HepG2 (cell line): ENCODE measurements around the gene MIA. TPM values are rescaled to one million over a fixed set of nuclear protein-coding genes. Genes with fewer than 3 reads are reported as not detected.

ENCODE experiments used
- ATAC-seq: fragments of 200-7000 bp; cut with Tn5 transposase; 3 replicates; pipeline ENCODE4 v1.9.1; 2020; ENCODE audit warnings: mild to moderate bottlenecking, moderate library complexity
- BruUV-seq: library from RNA; stranded (reverse); fragments of 400-500 nt; replicated peaks from 2 replicates; lab custom pipeline; 2021; lab: Mats Ljungman, UMichigan
- CTCF ChIA-PET: fragments of 300-600 bp; formaldehyde crosslinking; extraction: SDS; loops from one replicate; lab custom pipeline; 2021; ENCODE audit warnings: low total read pairs, inconsistent platforms, low intra/inter-chr PET ratio; lab: Yijun Ruan, JAX
- POLR2A ChIA-PET: fragments of 350-600 bp; sonication (Branson Sonifier 250); formaldehyde crosslinking; loops from one replicate; lab custom pipeline; 2020; ENCODE audit warnings: antibody characterized with exemption, inconsistent platforms; lab: Yijun Ruan, JAX
- DNase-seq: peaks from one replicate; pipeline ENCODE4 v3.0.0-alpha.2; 2015; ENCODE audit warnings: low spot score
- FAIRE-seq: peaks from 3 replicates; lab custom pipeline; 2011; peaks lifted over from hg19 to GRCh38; lab: Jason Lieb, UNC
- H2AFZ ChIP-seq: one replicate; pipeline ENCODE4 v1.6.1; 2011; ENCODE audit warnings: low read length, inconsistent platforms
- H3K27ac ChIP-seq: fragments of 300-600 bp; 3 replicates; pipeline ENCODE4 v1.8.0; 2011; ENCODE audit warnings: mixed run types, mild to moderate bottlenecking, mixed read lengths, low read length, inconsistent platforms; ENCODE audit not compliant: insufficient read depth; ENCODE audit errors: extremely low read length
- H3K27me3 ChIP-seq, 2 experiments: fragments of 200-600 bp in 1 of 2; 2 replicates in 1 of 2; 3 replicates in 1 of 2; pipeline versions ENCODE4 v1.6.0 to v1.8.0; 2011; ENCODE audit warnings: low read length in 2 of 2, mild to moderate bottlenecking in 2 of 2, moderate library complexity in 2 of 2, inconsistent platforms in 1 of 2; ENCODE audit not compliant: insufficient read depth in 2 of 2, control insufficient read depth in 1 of 2
- H3K36me3 ChIP-seq, 2 experiments: fragments of 200-600 bp in 1 of 2; replicated peaks in 1 of 2; 2 replicates in 1 of 2; 3 replicates in 1 of 2; pipeline versions ENCODE4 v1.5.1 to v1.8.0; 2011; ENCODE audit warnings: low read length in 2 of 2, inconsistent platforms in 1 of 2; ENCODE audit not compliant: insufficient read depth in 2 of 2, control insufficient read depth in 1 of 2
- H3K4me1 ChIP-seq: 2 replicates; pipeline ENCODE4 v1.5.1; 2012; ENCODE audit warnings: low read length, inconsistent platforms; ENCODE audit not compliant: insufficient read depth
- H3K4me2 ChIP-seq: 2 replicates; pipeline ENCODE4 v1.6.0; 2011; ENCODE audit warnings: low read depth, low read length, inconsistent platforms
- H3K4me3 ChIP-seq, 3 experiments: fragments of 200-600 bp in 1 of 3; sonication (generic), shearing (Covaris generic) in 1 of 3; replicated peaks in 1 of 3; 2 replicates each; pipeline ENCODE4 v1.5.1; 2011 to 2016; ENCODE audit warnings: low read length in 3 of 3, inconsistent platforms in 2 of 3, low read depth in 2 of 3, mild to moderate bottlenecking in 2 of 3, control low read depth in 1 of 3, mixed read lengths in 1 of 3; ENCODE audit not compliant: insufficient read depth in 1 of 3
- H3K79me2 ChIP-seq: one replicate; pipeline ENCODE4 v1.6.1; 2011; ENCODE audit warnings: low read length, inconsistent platforms; ENCODE audit not compliant: insufficient read depth
- H3K9ac ChIP-seq: 2 replicates; pipeline ENCODE4 v1.6.0; 2011; ENCODE audit warnings: mild to moderate bottlenecking, low read depth, low read length, inconsistent platforms; ENCODE audit not compliant: insufficient read depth
- H3K9me3 ChIP-seq: 2 replicates; pipeline ENCODE4 v1.5.1; 2012; ENCODE audit warnings: mild to moderate bottlenecking, low read length
- H4K20me1 ChIP-seq: 2 replicates; pipeline ENCODE4 v1.6.0; 2011; ENCODE audit warnings: inconsistent platforms, mild to moderate bottlenecking, low read length, moderate library complexity; ENCODE audit not compliant: insufficient read depth
- ESRRA ChIP-seq: sonication (generic); formaldehyde crosslinking; IDR thresholded peaks from 2 replicates; pipeline ENCODE4 v1.5.1; 2020; ENCODE audit warnings: mild to moderate bottlenecking, low read depth, missing genetic modification reagents
- EZH2 ChIP-seq: conservative IDR thresholded peaks from 2 replicates; pipeline ENCODE4 v1.6.1; 2012; ENCODE audit warnings: mild to moderate bottlenecking, low read depth, low read length, moderate library complexity
- FOXP1 ChIP-seq, 2 experiments: fragments of 450-650 bp in 1 of 2; IDR thresholded peaks; 2 replicates each; pipeline ENCODE4 v1.6.1; 2017 to 2018; ENCODE audit warnings: antibody characterized with exemption in 1 of 2
- HDAC2 ChIP-seq: sonication (generic); formaldehyde crosslinking; IDR thresholded peaks from 2 replicates; pipeline ENCODE4 v1.4.0; 2020; ENCODE audit warnings: missing genetic modification reagents
- HOXD1 ChIP-seq: sonication (generic); formaldehyde crosslinking; IDR thresholded peaks from 2 replicates; pipeline ENCODE4 v1.5.0; 2020; ENCODE audit warnings: missing genetic modification reagents
- NFIB ChIP-seq: sonication (generic); formaldehyde crosslinking; IDR thresholded peaks from 2 replicates; pipeline ENCODE4 v1.9.0; 2021; ENCODE audit warnings: missing genetic modification reagents, mild to moderate bottlenecking, borderline replicate concordance
- NFYC ChIP-seq: IDR thresholded peaks from 2 replicates; pipeline ENCODE4 v1.6.1; 2016; ENCODE audit warnings: missing genetic modification reagents, missing compliant biosample characterization
- SMARCC2 ChIP-seq: fragments of 450-650 bp; IDR thresholded peaks from 2 replicates; pipeline ENCODE4 v1.6.1; 2017; ENCODE audit warnings: antibody characterized with exemption, mild to moderate bottlenecking
- SRF ChIP-seq: IDR thresholded peaks from 2 replicates; pipeline ENCODE4 v1.6.1; 2011; ENCODE audit warnings: mild to moderate bottlenecking, low read depth, low read length, moderate library complexity
- ZFP37 ChIP-seq: sonication (generic); formaldehyde crosslinking; IDR thresholded peaks from 2 replicates; pipeline ENCODE4 v1.4.0; 2020; ENCODE audit warnings: missing genetic modification reagents, borderline replicate concordance
- ZNF225 ChIP-seq: sonication (generic); formaldehyde crosslinking; IDR thresholded peaks from 2 replicates; pipeline ENCODE4 v1.4.0; 2020; ENCODE audit warnings: mild to moderate bottlenecking, missing genetic modification reagents
- ZNF232 ChIP-seq: sonication (generic); formaldehyde crosslinking; IDR thresholded peaks from 2 replicates; pipeline ENCODE4 v1.4.0; 2020; ENCODE audit warnings: missing genetic modification reagents, borderline replicate concordance
- ZNF24 ChIP-seq: fragments of 450-650 bp; IDR thresholded peaks from 2 replicates; pipeline ENCODE4 v1.6.1; 2017; ENCODE audit warnings: antibody characterized with exemption, mild to moderate bottlenecking
- ZNF674 ChIP-seq: sonication (generic); formaldehyde crosslinking; IDR thresholded peaks from 2 replicates; pipeline ENCODE4 v1.5.0; 2020; ENCODE audit warnings: low read depth, mild to moderate bottlenecking, missing genetic modification reagents
- ZNF850 ChIP-seq: sonication (generic); formaldehyde crosslinking; conservative IDR thresholded peaks from 2 replicates; pipeline ENCODE4 v1.9.0; 2021; ENCODE audit warnings: mild to moderate bottlenecking, missing genetic modification reagents
- WGBS: methylation state at CpG from one replicate; pipeline ENCODE4 v1.1.6; 2017; ENCODE audit warnings: low lambda C conversion rate; 5-methylcytosine and 5-hydroxymethylcytosine counted together
- in situ Hi-C: cut with HindIII; loops from 2 replicates; pipeline ENCODE4 v1.10.0; 2017; ENCODE audit warnings: low pct_unique_long_range_greater_than_20kb; ENCODE audit not compliant: extremely low pct_ligation_motif_present
- intact Hi-C: fragments of 100-400 bp; cut with micrococcal nuclease; formaldehyde crosslinking; loops from one replicate; pipeline ENCODE4 v1.10.0; 2022; ENCODE audit not compliant: unreplicated experiment
- polyA plus RNA-seq, 8 experiments: library from polyadenylated mRNA; depleted of rRNA in 3 of 8; stranded (reverse) in 7 of 8; unstranded in 1 of 8; fragments of >200 nt; fragmentation: Illumina TruSeq in 4 of 8; extraction: Trizol in 4 of 8; gene quantifications; 2 replicates each; pipeline versions ENCODE4 v1.2.1 to v1.2.3, GENCODE V29; 2011 to 2016; ENCODE audit warnings: low read depth in 4 of 8, missing spikeins in 1 of 8, mixed read lengths in 1 of 8; ENCODE audit not compliant: insufficient read depth in 1 of 8
- total RNA-seq, 5 experiments: library from RNA; depleted of rRNA; stranded (reverse); fragments of >200 nt; fragmentation: Illumina TruSeq; extraction: Trizol; gene quantifications; 2 replicates each; pipeline ENCODE4 v1.2.3, GENCODE V29; 2016; ENCODE audit warnings: low read depth in 1 of 5
- TF ChIP-seq, protein P1 (sequence below): sonication (generic); IDR thresholded peaks from 2 replicates; pipeline ENCODE4 v1.6.1; 2016; ENCODE audit warnings: low read depth, borderline replicate concordance
- TF ChIP-seq, protein P2 (sequence below): sonication (generic); formaldehyde crosslinking; IDR thresholded peaks from 2 replicates; pipeline ENCODE4 v1.4.0; 2020; ENCODE audit warnings: mild to moderate bottlenecking, missing genetic modification reagents
- TF ChIP-seq, protein P3 (sequence below): IDR thresholded peaks from 2 replicates; pipeline ENCODE4 v1.6.1; 2016; ENCODE audit warnings: low read depth
- TF ChIP-seq, protein P4 (sequence below): sonication (generic); formaldehyde crosslinking; IDR thresholded peaks from 2 replicates; pipeline ENCODE4 v1.4.0; 2020; ENCODE audit warnings: mild to moderate bottlenecking, missing genetic modification reagents, borderline replicate concordance

MIA gene
- total and polyA plus RNA-seq, 2 of the 13 experiments (the other 11 are each of a cell fraction or from before 2014, with no cell fraction given) = 0.61 TPM; not detected in 1

DNA sequence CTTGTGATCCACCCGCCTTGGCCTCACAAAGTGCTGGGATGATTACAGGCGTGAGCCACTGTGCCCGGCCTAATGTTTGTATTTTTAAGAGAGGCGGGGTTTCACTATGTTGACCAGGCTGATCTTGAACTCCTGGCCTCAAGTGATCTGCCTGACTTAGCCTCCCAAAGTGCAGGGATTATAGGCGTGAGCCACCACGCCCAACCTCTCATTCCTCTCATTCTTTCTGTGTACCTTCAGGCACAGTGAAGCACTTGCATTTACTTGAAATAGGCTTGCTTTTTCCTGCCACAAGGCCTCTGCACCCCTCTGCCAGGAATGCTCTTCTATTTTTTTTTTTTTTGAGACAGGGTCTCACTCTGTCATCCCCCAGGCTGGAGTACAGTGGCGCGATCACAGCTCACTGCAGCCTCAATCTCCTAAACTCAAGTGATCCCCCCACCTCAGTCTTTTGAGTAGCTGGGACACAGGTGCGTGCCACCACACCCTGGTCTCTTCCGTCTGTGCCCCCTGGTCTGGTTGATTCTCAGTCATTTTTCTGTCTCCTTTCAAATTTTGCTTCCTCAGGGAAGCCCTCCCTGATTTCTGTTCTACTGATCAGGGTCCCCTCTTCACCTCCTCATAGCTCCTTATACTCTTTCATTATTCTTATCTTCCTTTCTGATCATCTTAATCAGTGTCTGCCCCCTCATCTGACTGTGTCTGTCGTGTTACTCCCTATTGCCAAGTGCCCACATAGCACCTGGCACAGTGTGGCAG lies 40.1 kb upstream of the MIA start (continued):
- TF ChIP-seq ZNF24 = no peak
- TF ChIP-seq, protein P1, sequence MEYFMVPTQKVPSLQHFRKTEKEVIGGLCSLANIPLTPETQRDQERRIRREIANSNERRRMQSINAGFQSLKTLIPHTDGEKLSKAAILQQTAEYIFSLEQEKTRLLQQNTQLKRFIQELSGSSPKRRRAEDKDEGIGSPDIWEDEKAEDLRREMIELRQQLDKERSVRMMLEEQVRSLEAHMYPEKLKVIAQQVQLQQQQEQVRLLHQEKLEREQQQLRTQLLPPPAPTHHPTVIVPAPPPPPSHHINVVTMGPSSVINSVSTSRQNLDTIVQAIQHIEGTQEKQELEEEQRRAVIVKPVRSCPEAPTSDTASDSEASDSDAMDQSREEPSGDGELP = no peak
- no peak for TF ChIP-seq HDAC2 (CRISPR knock-in tag)
- TF ChIP-seq EZH2 = no peak
- TF ChIP-seq, protein P2, sequence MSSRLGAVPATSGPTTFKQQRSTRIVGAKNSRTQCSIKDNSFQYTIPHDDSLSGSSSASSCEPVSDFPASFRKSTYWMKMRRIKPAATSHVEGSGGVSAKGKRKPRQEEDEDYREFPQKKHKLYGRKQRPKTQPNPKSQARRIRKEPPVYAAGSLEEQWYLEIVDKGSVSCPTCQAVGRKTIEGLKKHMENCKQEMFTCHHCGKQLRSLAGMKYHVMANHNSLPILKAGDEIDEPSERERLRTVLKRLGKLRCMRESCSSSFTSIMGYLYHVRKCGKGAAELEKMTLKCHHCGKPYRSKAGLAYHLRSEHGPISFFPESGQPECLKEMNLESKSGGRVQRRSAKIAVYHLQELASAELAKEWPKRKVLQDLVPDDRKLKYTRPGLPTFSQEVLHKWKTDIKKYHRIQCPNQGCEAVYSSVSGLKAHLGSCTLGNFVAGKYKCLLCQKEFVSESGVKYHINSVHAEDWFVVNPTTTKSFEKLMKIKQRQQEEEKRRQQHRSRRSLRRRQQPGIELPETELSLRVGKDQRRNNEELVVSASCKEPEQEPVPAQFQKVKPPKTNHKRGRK (CRISPR knock-in tag) = no peak
- no peak for TF ChIP-seq FOXP1 (IDR thresholded peaks at IDR 0.05)
- TF ChIP-seq FOXP1 (CRISPR knock-in tag; IDR thresholded peaks at IDR 0.05) = no peak
- no peak for TF ChIP-seq SMARCC2
- no peak for TF ChIP-seq SRF
- no peak for TF ChIP-seq ZNF850 (CRISPR knock-in tag)

DNA sequence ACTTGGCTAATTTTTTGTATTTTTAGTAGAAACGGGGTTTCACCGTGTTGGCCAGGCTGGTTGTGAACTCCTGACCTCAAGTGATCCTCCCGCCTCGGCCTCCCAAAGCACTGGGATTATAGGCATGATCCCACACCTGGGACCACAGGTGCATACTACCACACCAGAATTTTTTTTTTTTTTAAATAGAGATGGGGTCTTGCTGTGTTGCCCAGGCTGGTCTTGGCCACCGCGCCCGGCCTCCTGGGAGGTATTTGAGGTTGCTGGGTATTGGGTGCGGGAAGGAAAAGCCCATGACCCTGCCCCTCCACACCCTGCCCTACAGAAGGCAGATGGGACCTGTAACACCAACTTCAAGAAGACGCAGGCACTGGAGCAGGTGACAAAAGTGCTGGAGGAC lies 38.7 kb upstream of the MIA start:
- intact Hi-C loops (no loop called here), in situ Hi-C loops (no loop called here)
- ChIA-PET CTCF (no interaction called here), POLR2A (interaction anchor here (1.2 kb wide), 1 partner anchor 14 kb away, joined by 3 read pairs; the partner anchor contains the start of gene ACTMAP)
- Histone ChIP-seq H3K36me3 (peaks cover 23 to 65% of the 10 kb centered on the region in 2 experiments), H2AFZ (no peak overlapping the region), H4K20me1 (no peaks in the 10 kb centered on the region), H3K4me1 (peaks cover 19% of the 10 kb centered on the region), H3K4me3 (no peak overlapping the region), H3K4me2 (no peak overlapping the region), H3K9ac (no peak overlapping the region), H3K9me3 (no peaks in the 10 kb centered on the region), H3K27ac (no peak overlapping the region), H3K79me2 (no peaks in the 10 kb centered on the region), H3K27me3 (no peaks in the 10 kb centered on the region)
- FAIRE-seq = no peak
- no peak for ATAC-seq
- no peak for DNase-seq
- WGBS = 87% methylated on average over 9 of the region's 9 CpGs
- BruUV-seq = no TSS peak
- TF ChIP-seq NFYC (CRISPR knock-in tag) (no peak), ESRRA (no peak), ZFP37 (CRISPR knock-in tag) (no peak), HOXD1 (CRISPR knock-in tag) (no peak), ZNF225 (CRISPR knock-in tag) (no peak), ZNF232 (CRISPR knock-in tag) (no peak), ZNF674 (CRISPR knock-in tag) (no peak), NFIB (CRISPR knock-in tag) (no peak)
- TF ChIP-seq, protein P3, sequence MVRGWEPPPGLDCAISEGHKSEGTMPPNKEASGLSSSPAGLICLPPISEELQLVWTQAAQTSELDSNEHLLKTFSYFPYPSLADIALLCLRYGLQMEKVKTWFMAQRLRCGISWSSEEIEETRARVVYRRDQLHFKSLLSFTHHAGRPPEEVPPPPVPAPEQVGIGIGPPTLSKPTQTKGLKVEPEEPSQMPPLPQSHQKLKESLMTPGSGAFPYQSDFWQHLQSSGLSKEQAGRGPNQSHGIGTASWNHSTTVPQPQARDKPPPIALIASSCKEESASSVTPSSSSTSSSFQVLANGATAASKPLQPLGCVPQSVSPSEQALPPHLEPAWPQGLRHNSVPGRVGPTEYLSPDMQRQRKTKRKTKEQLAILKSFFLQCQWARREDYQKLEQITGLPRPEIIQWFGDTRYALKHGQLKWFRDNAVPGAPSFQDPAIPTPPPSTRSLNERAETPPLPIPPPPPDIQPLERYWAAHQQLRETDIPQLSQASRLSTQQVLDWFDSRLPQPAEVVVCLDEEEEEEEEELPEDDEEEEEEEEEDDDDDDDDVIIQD (CRISPR knock-in tag) = no peak
- TF ChIP-seq, protein P4, sequence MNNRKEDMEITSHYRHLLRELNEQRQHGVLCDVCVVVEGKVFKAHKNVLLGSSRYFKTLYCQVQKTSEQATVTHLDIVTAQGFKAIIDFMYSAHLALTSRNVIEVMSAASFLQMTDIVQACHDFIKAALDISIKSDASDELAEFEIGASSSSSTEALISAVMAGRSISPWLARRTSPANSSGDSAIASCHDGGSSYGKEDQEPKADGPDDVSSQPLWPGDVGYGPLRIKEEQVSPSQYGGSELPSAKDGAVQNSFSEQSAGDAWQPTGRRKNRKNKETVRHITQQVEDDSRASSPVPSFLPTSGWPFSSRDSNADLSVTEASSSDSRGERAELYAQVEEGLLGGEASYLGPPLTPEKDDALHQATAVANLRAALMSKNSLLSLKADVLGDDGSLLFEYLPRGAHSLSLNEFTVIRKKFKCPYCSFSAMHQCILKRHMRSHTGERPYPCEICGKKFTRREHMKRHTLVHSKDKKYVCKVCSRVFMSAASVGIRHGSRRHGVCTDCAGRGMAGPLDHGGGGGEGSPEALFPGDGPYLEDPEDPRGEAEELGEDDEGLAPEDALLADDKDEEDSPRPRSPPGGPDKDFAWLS (CRISPR knock-in tag) = no peak
